Transverse colon (tissue), 4 donors: ENCODE measurements around the gene STK39. TPM values are rescaled to one million over a fixed set of nuclear protein-coding genes. Genes with fewer than 3 reads are reported as not detected.

Experiments used
- DNase-seq: peaks from one replicate; pipeline ENCODE4 v3.0.0-alpha.2; 2019
- H3K27ac ChIP-seq, 4 donors: fragments of 200-600 bp; sonication (generic); 2 replicates each; pipeline ENCODE4 v1.5.1; 2016 to 2018; ENCODE audit warnings: inconsistent platforms in 4 of 4
- H3K27me3 ChIP-seq: fragments of 200-600 bp; sonication (generic); 2 replicates; pipeline ENCODE4 v1.5.1; 2017; ENCODE audit warnings: inconsistent platforms
- H3K36me3 ChIP-seq, 4 donors: fragments of 200-600 bp; sonication (generic); 2 replicates each; pipeline ENCODE4 v1.5.1; 2017 to 2019; ENCODE audit warnings: inconsistent platforms in 4 of 4
- H3K4me1 ChIP-seq, 4 donors: fragments of 200-600 bp; sonication (generic); 2 replicates each; pipeline ENCODE4 v1.5.1; 2017 to 2020; ENCODE audit warnings: inconsistent platforms in 4 of 4
- H3K4me3 ChIP-seq, 4 donors: fragments of 200-600 bp; sonication (generic); 1 replicate in 1 of 4; 2 replicates in 3 of 4; pipeline versions ENCODE4 v1.5.1 to v1.6.1; 2017 to 2019; ENCODE audit warnings: inconsistent platforms in 4 of 4
- H3K9me3 ChIP-seq, 2 donors: fragments of 200-600 bp; sonication (generic); 2 replicates each; pipeline ENCODE4 v1.5.1; 2017 to 2019; ENCODE audit warnings: inconsistent platforms in 2 of 2
- EP300 ChIP-seq: sonication (generic); formaldehyde crosslinking; IDR thresholded peaks from one replicate; pipeline ENCODE4 v1.6.1; 2017; ENCODE audit warnings: antibody characterized with exemption, low read depth
- POLR2A ChIP-seq: fragments of 450-650 bp; IDR thresholded peaks from one replicate; pipeline ENCODE4 v1.6.1; 2016; ENCODE audit warnings: antibody characterized with exemption, mild to moderate bottlenecking, moderate library complexity
- POLR2AphosphoS5 ChIP-seq, 3 donors: sonication (generic); formaldehyde crosslinking; IDR thresholded peaks; one replicate each; pipeline ENCODE4 v1.6.1; 2016; ENCODE audit warnings: antibody characterized with exemption in 3 of 3
- WGBS, 2 donors: methylation state at CpG; one replicate each; pipeline ENCODE4 v1.1.5; 2018; ENCODE audit warnings: low coverage in 1 of 2; 5-methylcytosine and 5-hydroxymethylcytosine counted together
- in situ Hi-C, 4 donors: fragments of 200-750 bp; cut with MboI; loops; one replicate each; pipeline versions ENCODE4 v1.15.0 to v1.15.1; 2017; ENCODE audit warnings: low sequenced_read_pairs in 3 of 4, low pct_ligation_motif_present in 1 of 4, low pct_unique_long_range_greater_than_20kb in 1 of 4
- intact Hi-C: fragments of 100-400 bp; cut with DNase I; formaldehyde crosslinking; loops from one replicate; pipeline ENCODE4 v1.15.1; 2023; ENCODE audit warnings: low total_unique reads
- total RNA-seq, 4 donors: library from RNA; depleted of rRNA; stranded (reverse); fragments of >200 nt; gene quantifications; one replicate each; pipeline ENCODE4 v1.1.0, GENCODE V29; 2016
- TF ChIP-seq, protein P1 (sequence below), 5 experiments: fragments of 200-600 bp in 3 of 5; fragments of 450-650 bp in 2 of 5; sonication (generic) in 3 of 5; IDR thresholded peaks; 1 replicate in 2 of 5; 2 replicates in 3 of 5; pipeline ENCODE4 v1.5.1; 2016 to 2017; ENCODE audit warnings: antibody characterized with exemption in 5 of 5, inconsistent platforms in 3 of 5, mild to moderate bottlenecking in 2 of 5, moderate library complexity in 1 of 5

The STK39 gene
- total RNA-seq, 4 donors from 2014 or later: 30.6 to 46.1 (median 36.7) TPM

DNA sequence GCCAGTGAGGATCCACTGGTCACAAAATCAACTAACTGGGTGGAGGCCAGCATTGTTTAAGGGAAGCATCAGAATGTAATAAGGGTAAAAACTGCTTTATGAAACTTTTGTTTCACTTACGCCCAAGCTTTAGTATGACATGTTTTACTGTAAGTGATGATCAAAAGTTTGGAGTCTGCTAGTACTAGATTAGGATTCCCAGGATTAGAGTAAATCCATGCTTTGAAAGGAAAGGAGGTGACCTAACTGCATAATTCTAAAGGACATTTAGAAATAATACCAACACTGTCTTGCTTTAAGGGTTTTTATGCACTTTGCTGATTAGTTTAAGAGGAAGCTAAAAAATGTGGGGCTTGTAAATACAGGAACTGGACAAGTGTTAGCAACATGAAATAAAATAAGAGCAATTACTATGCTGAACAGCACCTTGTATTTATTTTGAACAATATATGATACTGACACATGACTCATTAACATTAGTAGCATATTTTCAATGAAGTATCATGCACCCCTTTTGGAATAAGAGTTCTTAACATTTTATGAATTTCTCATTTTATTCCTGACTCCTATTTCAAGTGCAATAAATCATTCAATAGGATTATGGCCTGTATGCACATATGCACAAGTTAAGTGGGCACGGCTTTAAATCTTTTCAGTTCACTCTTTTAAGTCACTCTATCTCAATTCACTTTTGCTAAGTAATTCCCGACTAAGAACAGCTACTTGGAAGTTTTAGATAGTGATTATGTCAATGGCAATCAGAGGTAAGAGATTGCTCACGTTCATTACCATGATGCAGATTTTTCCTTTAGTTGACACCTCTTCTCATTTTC lies 62.5 kb downstream of the STK39 start:
- Histone ChIP-seq H3K27ac (peak overlapping the region in 3 of 4 donors; percentile 55 to 72 (median 69)), H3K27me3 (no peaks in the 10 kb centered on the region), H3K9me3 (no peaks in the 10 kb centered on the region), H3K36me3 (no peaks in the 10 kb centered on the region), H3K4me1 (peaks cover 20 to 68% (median 40%) of the 10 kb centered on the region in 4 donors), H3K4me3 (no peak overlapping the region)
- intact Hi-C loops: no loop called here
- no peak for DNase-seq
- 76 to 81% methylated on average over 3 to 4 of the region's 4 CpGs for WGBS, 2 donors
- no peak for TF ChIP-seq EP300
- TF ChIP-seq POLR2AphosphoS5 (IDR thresholded peaks at IDR 0.05): no peak
- TF ChIP-seq POLR2A: no peak
- TF ChIP-seq, protein P1, sequence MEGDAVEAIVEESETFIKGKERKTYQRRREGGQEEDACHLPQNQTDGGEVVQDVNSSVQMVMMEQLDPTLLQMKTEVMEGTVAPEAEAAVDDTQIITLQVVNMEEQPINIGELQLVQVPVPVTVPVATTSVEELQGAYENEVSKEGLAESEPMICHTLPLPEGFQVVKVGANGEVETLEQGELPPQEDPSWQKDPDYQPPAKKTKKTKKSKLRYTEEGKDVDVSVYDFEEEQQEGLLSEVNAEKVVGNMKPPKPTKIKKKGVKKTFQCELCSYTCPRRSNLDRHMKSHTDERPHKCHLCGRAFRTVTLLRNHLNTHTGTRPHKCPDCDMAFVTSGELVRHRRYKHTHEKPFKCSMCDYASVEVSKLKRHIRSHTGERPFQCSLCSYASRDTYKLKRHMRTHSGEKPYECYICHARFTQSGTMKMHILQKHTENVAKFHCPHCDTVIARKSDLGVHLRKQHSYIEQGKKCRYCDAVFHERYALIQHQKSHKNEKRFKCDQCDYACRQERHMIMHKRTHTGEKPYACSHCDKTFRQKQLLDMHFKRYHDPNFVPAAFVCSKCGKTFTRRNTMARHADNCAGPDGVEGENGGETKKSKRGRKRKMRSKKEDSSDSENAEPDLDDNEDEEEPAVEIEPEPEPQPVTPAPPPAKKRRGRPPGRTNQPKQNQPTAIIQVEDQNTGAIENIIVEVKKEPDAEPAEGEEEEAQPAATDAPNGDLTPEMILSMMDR (IDR thresholded peaks at IDR 0.05): no peak
- in situ Hi-C loops: no loop called here

GRCh38 chr2:168183308-168183997 lies 63.9 kb downstream of the STK39 start:
- no peak overlapping the region for H3K4me3 ChIP-seq
- no peaks in the 10 kb centered on the region for H3K9me3 ChIP-seq
- H3K36me3 ChIP-seq: peaks cover 0 to 1% (median 0%) of the 10 kb centered on the region in 4 donors
- WGBS, 2 donors: 83% methylated on average over 4 of the region's 4 CpGs; no CpG with 5 or more reads in 1 of the 2 donors
- intact Hi-C loops: no loop called here
- in situ Hi-C loops: no loop called here
- no peak overlapping the region for H3K27ac ChIP-seq
- TF ChIP-seq POLR2A: no peak
- no peak for TF ChIP-seq EP300
- TF ChIP-seq, protein P1 (IDR thresholded peaks at IDR 0.05): no peak
- TF ChIP-seq POLR2AphosphoS5 (IDR thresholded peaks at IDR 0.05): no peak
- H3K4me1 ChIP-seq: peaks cover 19 to 64% (median 35%) of the 10 kb centered on the region in 4 donors
- H3K27me3 ChIP-seq: no peaks in the 10 kb centered on the region
- DNase-seq: no peak

DNA sequence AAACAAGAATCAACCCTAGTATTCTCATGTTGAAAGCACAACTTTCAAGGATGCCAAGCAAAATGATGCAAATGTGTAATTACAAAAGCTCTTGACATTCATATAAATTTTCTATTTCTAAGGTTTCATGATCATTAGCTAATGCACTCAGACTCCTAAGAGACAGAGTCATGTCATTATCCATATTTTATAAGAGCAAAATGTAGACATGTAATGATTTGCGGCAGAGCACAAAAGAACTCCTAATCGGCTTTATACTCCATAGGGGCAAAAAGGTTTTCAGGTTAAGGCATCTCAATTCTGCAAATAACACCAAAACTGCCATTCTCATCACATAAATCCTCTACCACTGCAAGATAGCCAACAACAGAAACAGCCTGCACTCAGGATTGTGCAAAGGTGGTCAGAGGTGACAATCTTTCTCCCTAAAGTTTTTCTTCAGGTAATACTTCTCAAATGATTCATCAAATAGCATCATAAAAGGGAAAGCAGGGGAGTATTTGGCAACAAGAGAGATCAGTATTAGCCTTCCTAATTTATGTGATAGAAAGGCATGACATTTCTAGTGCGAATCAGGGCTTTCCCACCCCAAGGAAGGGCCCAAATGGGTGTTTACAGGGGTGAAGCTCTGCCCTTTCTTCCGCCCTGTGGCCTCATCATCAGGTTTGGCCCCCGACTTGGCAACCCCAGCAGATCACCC lies 64.7 kb downstream of the STK39 start:
- 92 to 95% methylated on average over 3 to 5 of the region's 5 CpGs for WGBS, 2 donors
- Histone ChIP-seq H3K27me3 (no peaks in the 10 kb centered on the region), H3K4me1 (peaks cover 19 to 61% (median 35%) of the 10 kb centered on the region in 4 donors), H3K36me3 (peaks cover 0 to 1% (median 0%) of the 10 kb centered on the region in 4 donors), H3K4me3 (no peak overlapping the region), H3K9me3 (no peaks in the 10 kb centered on the region), H3K27ac (no peak overlapping the region)
- TF ChIP-seq POLR2A (no peak), POLR2AphosphoS5 (IDR thresholded peaks at IDR 0.05) (no peak), EP300 (no peak)
- TF ChIP-seq, protein P1 (IDR thresholded peaks at IDR 0.05): no peak
- intact Hi-C loops: no loop called here
- DNase-seq: no peak
- in situ Hi-C loops: no loop called here

GRCh38 chr2:168181825-168182224 lies 65.6 kb downstream of the STK39 start:
- Histone ChIP-seq H3K4me1 (peaks cover 17 to 53% (median 32%) of the 10 kb centered on the region in 4 donors), H3K36me3 (peaks cover 0 to 1% (median 0%) of the 10 kb centered on the region in 4 donors), H3K4me3 (no peak overlapping the region), H3K9me3 (no peaks in the 10 kb centered on the region), H3K27me3 (no peaks in the 10 kb centered on the region), H3K27ac (no peak overlapping the region)
- intact Hi-C loops: no loop called here
- DNase-seq: no peak
- TF ChIP-seq POLR2AphosphoS5 (IDR thresholded peaks at IDR 0.05): peak in 1 of 3 donors; percentile 8
- TF ChIP-seq POLR2A: no peak
- in situ Hi-C loops: no loop called here
- 46 to 58% methylated on average over 4 of the region's 4 CpGs for WGBS, 2 donors
